SH-SY5Y (cell line): ENCODE results near the gene CDH4.

ENCODE experiments used
- GATA2 ChIP-seq: IDR thresholded peaks from 2 replicates; pipeline ENCODE4 v1.6.1; 2011; ENCODE audit warnings: mild to moderate bottlenecking, low read depth, low read length
- GATA3 ChIP-seq: IDR thresholded peaks from 2 replicates; pipeline ENCODE4 v1.6.1; 2011; ENCODE audit warnings: low read depth, mild to moderate bottlenecking, low read length, moderate library complexity

DNA sequence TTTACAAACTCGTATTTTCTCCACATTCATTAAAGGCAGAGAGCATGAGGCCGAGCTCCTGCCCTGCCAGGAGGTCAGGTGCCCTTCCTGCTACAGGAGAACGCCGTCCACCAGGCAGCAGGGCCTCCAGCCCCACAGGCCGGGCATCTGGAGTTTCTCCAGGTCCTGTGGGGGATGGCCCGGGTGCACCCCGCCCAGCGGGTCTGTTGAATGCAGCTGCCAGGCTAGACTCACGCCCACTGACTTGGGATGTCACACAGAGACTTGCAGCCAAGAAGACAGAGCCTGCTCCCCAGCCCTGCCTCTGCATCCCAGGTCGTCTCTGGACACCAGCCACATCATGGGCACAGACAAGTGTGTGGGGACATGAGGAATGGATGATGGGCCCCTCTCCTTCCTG, 376.4 kb downstream of the CDH4 start:
- TF ChIP-seq GATA3 (no peak), GATA2 (no peak)
